ENCODE data around the gene YIPF3.

YIPF3 gene

GRCh38 chr6:43471399-43471798 lies 45.3 kb downstream of the YIPF3 start:
- TF ChIP-seq CTCF (IDR thresholded peaks at IDR 0.05; ENCODE audit: low read depth, low read length), result no peak
- no peak for TF ChIP-seq EZH2phosphoT487 (IDR thresholded peaks at IDR 0.05; ENCODE audit: low read depth)
- Histone ChIP-seq H3K4me3 (ENCODE audit: low read length) (no peak overlapping the region), H4K20me1 (ENCODE audit: insufficient read depth, low read length) (no peaks in the 10 kb centered on the region), H3K9ac (ENCODE audit: low read length) (no peak overlapping the region), H3K27me3 (ENCODE audit: low read depth, low read length) (peaks cover 4% of the 10 kb centered on the region), H3K4me1 (ENCODE audit: low read length) (no peaks in the 10 kb centered on the region), H3K27ac (ENCODE audit: low read length) (no peak overlapping the region), H3K79me2 (ENCODE audit: low read length) (no peaks in the 10 kb centered on the region), H3K4me2 (ENCODE audit: low read length) (no peak overlapping the region), H3K9me3 (ENCODE audit: insufficient read depth, low read length) (no peaks in the 10 kb centered on the region), H3K36me3 (replicated peaks; ENCODE audit: low read depth, low read length) (no peaks in the 10 kb centered on the region), H2AFZ (ENCODE audit: low read depth, low read length) (no peak overlapping the region)

- H3K9ac ChIP-seq (ENCODE audit: low read length), result no peak overlapping the region
- H3K27me3 ChIP-seq (ENCODE audit: low read depth, low read length), result peaks cover 4% of the 10 kb centered on the region
- H3K36me3 ChIP-seq (replicated peaks; ENCODE audit: low read depth, low read length), result no peaks in the 10 kb centered on the region
- no peak overlapping the region for H3K4me3 ChIP-seq (ENCODE audit: low read length)
- no peaks in the 10 kb centered on the region for H3K9me3 ChIP-seq (ENCODE audit: insufficient read depth, low read length)
- no peaks in the 10 kb centered on the region for H3K79me2 ChIP-seq (ENCODE audit: low read length)
- TF ChIP-seq EZH2phosphoT487 (IDR thresholded peaks at IDR 0.05; ENCODE audit: low read depth) (no peak), CTCF (IDR thresholded peaks at IDR 0.05; ENCODE audit: low read depth, low read length) (no peak)
- H3K4me2 ChIP-seq (ENCODE audit: low read length), result no peak overlapping the region
- H4K20me1 ChIP-seq (ENCODE audit: insufficient read depth, low read length), result no peaks in the 10 kb centered on the region
- no peak overlapping the region for H2AFZ ChIP-seq (ENCODE audit: low read depth, low read length)
- H3K27ac ChIP-seq (ENCODE audit: low read length), result no peak overlapping the region
- H3K4me1 ChIP-seq (ENCODE audit: low read length), result no peaks in the 10 kb centered on the region
Observed at GRCh38 chr6:43469947-43470346, 46.8 kb downstream of the YIPF3 start.

- H3K4me3 ChIP-seq (ENCODE audit: low read length), result no peak overlapping the region
- H3K36me3 ChIP-seq (replicated peaks; ENCODE audit: low read depth, low read length), result no peaks in the 10 kb centered on the region
- H3K4me2 ChIP-seq (ENCODE audit: low read length), result no peak overlapping the region
- no peaks in the 10 kb centered on the region for H3K9me3 ChIP-seq (ENCODE audit: insufficient read depth, low read length)
- no peak overlapping the region for H3K9ac ChIP-seq (ENCODE audit: low read length)
- no peaks in the 10 kb centered on the region for H4K20me1 ChIP-seq (ENCODE audit: insufficient read depth, low read length)
- peaks cover 4% of the 10 kb centered on the region for H3K27me3 ChIP-seq (ENCODE audit: low read depth, low read length)
- H3K27ac ChIP-seq (ENCODE audit: low read length), result no peak overlapping the region
- H3K4me1 ChIP-seq (ENCODE audit: low read length), result no peaks in the 10 kb centered on the region
- no peaks in the 10 kb centered on the region for H3K79me2 ChIP-seq (ENCODE audit: low read length)
- TF ChIP-seq CTCF (IDR thresholded peaks at IDR 0.05; ENCODE audit: low read depth, low read length) (no peak), EZH2phosphoT487 (IDR thresholded peaks at IDR 0.05; ENCODE audit: low read depth) (no peak)
- H2AFZ ChIP-seq (ENCODE audit: low read depth, low read length), result no peak overlapping the region
Observed at GRCh38 chr6:43468748-43469681, 47.7 kb downstream of the YIPF3 start.

- H3K9me3 ChIP-seq (ENCODE audit: insufficient read depth, low read length), result no peaks in the 10 kb centered on the region
- H3K4me3 ChIP-seq (ENCODE audit: low read length), result no peak overlapping the region
- no peaks in the 10 kb centered on the region for H3K79me2 ChIP-seq (ENCODE audit: low read length)
- no peak overlapping the region for H3K9ac ChIP-seq (ENCODE audit: low read length)
- no peaks in the 10 kb centered on the region for H4K20me1 ChIP-seq (ENCODE audit: insufficient read depth, low read length)
- H3K36me3 ChIP-seq (replicated peaks; ENCODE audit: low read depth, low read length), result no peaks in the 10 kb centered on the region
- no peak overlapping the region for H3K4me2 ChIP-seq (ENCODE audit: low read length)
- H2AFZ ChIP-seq (ENCODE audit: low read depth, low read length), result no peak overlapping the region
- no peak overlapping the region for H3K27ac ChIP-seq (ENCODE audit: low read length)
- H3K4me1 ChIP-seq (ENCODE audit: low read length), result no peaks in the 10 kb centered on the region
- TF ChIP-seq CTCF (IDR thresholded peaks at IDR 0.05; ENCODE audit: low read depth, low read length) (no peak), EZH2phosphoT487 (IDR thresholded peaks at IDR 0.05; ENCODE audit: low read depth) (no peak)
- H3K27me3 ChIP-seq (ENCODE audit: low read depth, low read length), result peaks cover 6% of the 10 kb centered on the region
Observed at GRCh38 chr6:43468240-43468639, 48.5 kb downstream of the YIPF3 start.

All from OCI-LY3 (cell line).